ENCODE measurements around the gene MPHOSPH9.

MPHOSPH9 gene

GRCh38 chr12:123232807-123233504 lies at the start of gene MPHOSPH9, which contains the start of gene MTRFR:
Gene MPHOSPH9, minus strand, starts transcription at chr12:123233141. Its CDS starts 2,777 bp downstream, at chr12:123230364.
Gene MTRFR, plus strand, starts transcription at chr12:123233436. Its CDS starts 20,239 bp downstream, at chr12:123253675.
- peak; percentile 90 to 100 (median 98) for DNase-seq

- DNase-seq = no peak
Measured at GRCh38 chr12:123282111-123282510, 49.2 kb upstream of the MPHOSPH9 start.

- no peak for DNase-seq
Measured at GRCh38 chr12:123280971-123281370, 48.0 kb upstream of the MPHOSPH9 start.

- no peak for DNase-seq
Measured at GRCh38 chr12:123278101-123278627, 45.2 kb upstream of the MPHOSPH9 start.

- DNase-seq = no peak
Measured at GRCh38 chr12:123273166-123273565, 40.2 kb upstream of the MPHOSPH9 start.

GRCh38 chr12:123271001-123271668 lies 38.2 kb upstream of the MPHOSPH9 start:
- DNase-seq = peak in 46 of 56 donors; percentile 18 to 82 (median 50)

- peak in 19 of 56 donors; percentile 9 to 64 (median 30) for DNase-seq
Measured at GRCh38 chr12:123270214-123271000, 37.5 kb upstream of the MPHOSPH9 start.

GRCh38 chr12:123269896-123270213 lies 36.9 kb upstream of the MPHOSPH9 start:
- peak in 7 of 56 donors; percentile 35 to 59 (median 42) for DNase-seq

GRCh38 chr12:123269395-123269892 lies 36.5 kb upstream of the MPHOSPH9 start:
- peak in 55 of 56 donors; percentile 27 to 98 (median 86) for DNase-seq

- DNase-seq = peak in 27 of 56 donors; percentile 38 to 80 (median 58)
Measured at GRCh38 chr12:123268850-123269249, 35.9 kb upstream of the MPHOSPH9 start.

GRCh38 chr12:123267991-123268843 lies 35.3 kb upstream of the MPHOSPH9 start:
- DNase-seq = peak in 54 of 56 donors; percentile 23 to 84 (median 68)

GRCh38 chr12:123267335-123267920 lies 34.5 kb upstream of the MPHOSPH9 start:
- peak in 1 of 56 donors; percentile 56 for DNase-seq

GRCh38 chr12:123266679-123267277 lies 33.8 kb upstream of the MPHOSPH9 start:
- no peak for DNase-seq

GRCh38 chr12:123265851-123266678 lies 33.1 kb upstream of the MPHOSPH9 start:
- no peak for DNase-seq

- peak in 8 of 56 donors; percentile 8 to 42 (median 19) for DNase-seq
Measured at GRCh38 chr12:123264642-123265041, 31.7 kb upstream of the MPHOSPH9 start.

GRCh38 chr12:123263196-123263817 lies 30.4 kb upstream of the MPHOSPH9 start:
- DNase-seq = no peak

- DNase-seq = no peak
Measured at GRCh38 chr12:123261196-123261595, 28.3 kb upstream of the MPHOSPH9 start.

GRCh38 chr12:123260081-123260480 lies 27.1 kb upstream of the MPHOSPH9 start:
- DNase-seq = no peak
